Measurements from ENCODE around the gene ACSF3. TPM values are rescaled to one million over a fixed set of nuclear protein-coding genes. Genes with fewer than 3 reads are reported as not detected.

Gene ACSF3
- total and polyA plus RNA-seq, 4 experiments from 2014 or later, result 30.4 to 71.2 (median 50.0) TPM

DNA sequence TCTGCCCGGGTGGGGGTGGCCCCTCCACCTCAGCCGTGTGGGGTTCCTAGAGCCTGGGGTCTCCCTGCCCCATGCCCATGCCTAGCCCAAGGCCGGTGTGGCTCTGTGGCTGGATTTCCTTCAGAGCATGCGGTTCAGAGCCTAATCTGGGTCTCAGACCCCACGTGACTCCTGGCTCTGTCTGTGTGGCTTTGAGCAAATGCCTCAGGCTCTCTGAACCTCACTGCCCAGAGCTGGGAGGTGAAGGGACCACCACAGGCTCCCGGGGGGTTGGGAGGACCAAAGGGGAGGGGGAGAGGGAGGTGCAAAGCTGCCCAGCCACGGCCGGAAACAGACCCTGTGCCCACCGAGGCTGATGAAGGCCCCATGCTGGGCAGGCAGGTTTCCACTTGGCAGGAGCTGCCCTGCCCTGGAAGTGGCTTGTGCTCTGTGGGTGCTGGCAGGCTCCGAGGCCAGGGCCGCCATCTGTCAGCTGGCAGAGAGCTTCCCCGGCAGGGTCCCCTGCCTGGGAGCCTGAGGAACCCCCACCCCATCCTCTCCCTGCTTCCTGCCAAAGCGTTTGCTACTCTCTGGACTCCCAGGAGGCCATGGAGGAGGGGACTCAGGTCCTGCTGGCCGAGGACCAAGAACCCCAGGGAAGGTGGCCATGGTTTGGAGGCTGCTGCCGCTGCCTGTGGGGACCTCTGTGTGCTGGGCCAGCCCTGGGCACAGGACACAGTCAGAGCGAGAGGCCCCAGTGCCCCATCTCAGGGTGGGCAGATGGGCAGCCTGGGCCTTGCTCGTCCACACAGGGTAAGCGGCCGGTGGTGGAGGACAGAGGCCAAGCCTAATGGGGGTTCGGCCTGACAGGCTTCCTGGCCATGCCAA, 81.9 kb downstream of the ACSF3 start:
- H3K36me3 ChIP-seq (ENCODE audit: insufficient read depth, low read length), result no peaks in the 10 kb centered on the region
- Mint-ChIP-seq H3K27ac (no peak overlapping the region), H3K9me3 (no peaks in the 10 kb centered on the region), H3K36me3 (no peaks in the 10 kb centered on the region), H3K4me3 (no peak overlapping the region), H3K27me3 (peaks cover 0 to 1% of the 10 kb centered on the region in 2 donors), H3K4me1 (peaks cover 4 to 6% (median 5%) of the 10 kb centered on the region in 4 donors)
- intact Hi-C loops (cut with micrococcal nuclease), result no loop called here
- DNase-seq, result peak in 1 of 5 donors; percentile 28
- H3K9me3 ChIP-seq (ENCODE audit: control insufficient read depth in 1 of 2, low read length in 2 of 2), result no peaks in the 10 kb centered on the region
- CTCF ChIA-PET (ENCODE audit: partially characterized antibody), result interaction anchor here (0.6 kb wide), 1 partner anchor 32 kb away, joined by 3 read pairs; no protein-coding TSS in a partner anchor
- H3K4me1 ChIP-seq (ENCODE audit: insufficient read depth, low read length), result peaks cover 6% of the 10 kb centered on the region
- POLR2A ChIA-PET (ENCODE audit: partially characterized antibody), result no interaction called here
- H3K27me3 ChIP-seq (ENCODE audit: insufficient read depth, low read length), result no peaks in the 10 kb centered on the region
- H3K27ac ChIP-seq (ENCODE audit: low read depth, low read length), result no peak overlapping the region
- H3K4me3 ChIP-seq (ENCODE audit: low read length in 2 of 2), result no peak overlapping the region

DNA sequence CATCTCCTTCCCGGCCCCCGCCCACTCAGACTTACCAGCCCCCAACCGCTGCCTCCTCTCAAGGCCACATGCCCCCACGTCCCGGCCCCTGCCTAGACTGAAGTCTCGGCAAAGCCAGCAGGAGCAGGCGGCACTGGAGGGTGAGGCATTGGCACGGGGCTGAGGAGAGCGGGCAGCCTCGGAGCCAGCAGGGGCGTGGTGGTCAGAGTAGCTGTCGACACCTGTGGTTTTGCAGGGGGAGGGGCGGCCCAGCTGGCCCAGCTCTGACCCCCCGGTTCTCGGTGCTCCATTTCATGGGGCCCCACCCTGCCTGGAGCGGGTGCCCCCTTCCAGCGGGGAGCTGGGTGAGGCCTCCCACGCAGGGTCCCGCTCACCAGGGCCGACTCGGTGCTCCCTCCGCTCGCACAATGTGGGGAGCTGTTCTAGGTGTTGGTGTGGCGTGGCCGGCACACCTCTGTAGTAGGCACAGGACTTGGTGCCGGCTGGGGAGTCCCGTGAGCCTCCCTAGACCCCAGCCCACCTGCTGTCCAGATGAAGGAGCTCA, 82.6 kb downstream of the ACSF3 start:
- Mint-ChIP-seq H3K36me3 (no peaks in the 10 kb centered on the region), H3K4me1 (peaks cover 0 to 2% (median 0%) of the 10 kb centered on the region in 4 donors), H3K27me3 (no peaks in the 10 kb centered on the region), H3K9me3 (peaks cover 0 to 1% (median 0%) of the 10 kb centered on the region in 8 donors), H3K27ac (no peak overlapping the region), H3K4me3 (no peak overlapping the region)
- peak in 1 of 5 donors; percentile 21 for DNase-seq
- ChIA-PET POLR2A (ENCODE audit: partially characterized antibody) (no interaction called here), CTCF (ENCODE audit: partially characterized antibody) (no interaction called here)
- H3K36me3 ChIP-seq (ENCODE audit: insufficient read depth, low read length), result no peaks in the 10 kb centered on the region
- H3K27ac ChIP-seq (ENCODE audit: low read depth, low read length), result no peak overlapping the region
- no peaks in the 10 kb centered on the region for H3K9me3 ChIP-seq (ENCODE audit: control insufficient read depth in 1 of 2, low read length in 2 of 2)
- no peak overlapping the region for H3K4me3 ChIP-seq (ENCODE audit: low read length in 2 of 2)
- H3K27me3 ChIP-seq (ENCODE audit: insufficient read depth, low read length), result no peaks in the 10 kb centered on the region
- intact Hi-C loops (cut with micrococcal nuclease), result no loop called here
- no peaks in the 10 kb centered on the region for H3K4me1 ChIP-seq (ENCODE audit: insufficient read depth, low read length)

DNA sequence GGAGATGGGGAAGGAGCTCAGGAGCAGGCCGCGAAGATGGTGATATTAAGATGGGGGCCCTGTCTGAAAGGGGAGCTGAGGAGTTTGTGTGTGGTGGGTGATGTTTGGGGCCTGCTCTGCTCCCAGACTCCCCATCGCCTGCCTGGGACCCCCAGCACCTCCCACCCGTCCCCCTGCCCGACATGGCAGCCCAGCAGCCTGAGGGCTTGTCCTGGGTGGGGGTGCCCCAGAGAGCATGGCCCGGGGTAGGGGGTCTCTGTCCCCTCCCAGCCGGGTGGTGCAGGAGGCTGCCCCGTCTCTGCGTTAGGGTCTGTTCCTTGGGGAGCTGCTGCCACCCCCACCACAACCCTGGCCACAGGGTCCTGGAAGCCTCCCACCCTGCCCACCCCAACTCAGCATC, 83.1 kb downstream of the ACSF3 start:
- intact Hi-C loops (cut with micrococcal nuclease), result no loop called here
- Mint-ChIP-seq H3K27ac (no peak overlapping the region), H3K4me3 (no peak overlapping the region), H3K4me1 (peaks cover 0 to 7% (median 0%) of the 10 kb centered on the region in 4 donors), H3K36me3 (no peaks in the 10 kb centered on the region), H3K27me3 (no peaks in the 10 kb centered on the region), H3K9me3 (peaks cover 0 to 2% (median 0%) of the 10 kb centered on the region in 8 donors)
- no peaks in the 10 kb centered on the region for H3K27me3 ChIP-seq (ENCODE audit: insufficient read depth, low read length)
- H3K27ac ChIP-seq (ENCODE audit: low read depth, low read length), result no peak overlapping the region
- ChIA-PET POLR2A (ENCODE audit: partially characterized antibody) (no interaction called here), CTCF (ENCODE audit: partially characterized antibody) (no interaction called here)
- peak in 1 of 5 donors; percentile 29 for DNase-seq
- no peak overlapping the region for H3K4me3 ChIP-seq (ENCODE audit: low read length in 2 of 2)
- no peaks in the 10 kb centered on the region for H3K9me3 ChIP-seq (ENCODE audit: control insufficient read depth in 1 of 2, low read length in 2 of 2)
- H3K4me1 ChIP-seq (ENCODE audit: insufficient read depth, low read length), result no peaks in the 10 kb centered on the region
- no peaks in the 10 kb centered on the region for H3K36me3 ChIP-seq (ENCODE audit: insufficient read depth, low read length)

DNA sequence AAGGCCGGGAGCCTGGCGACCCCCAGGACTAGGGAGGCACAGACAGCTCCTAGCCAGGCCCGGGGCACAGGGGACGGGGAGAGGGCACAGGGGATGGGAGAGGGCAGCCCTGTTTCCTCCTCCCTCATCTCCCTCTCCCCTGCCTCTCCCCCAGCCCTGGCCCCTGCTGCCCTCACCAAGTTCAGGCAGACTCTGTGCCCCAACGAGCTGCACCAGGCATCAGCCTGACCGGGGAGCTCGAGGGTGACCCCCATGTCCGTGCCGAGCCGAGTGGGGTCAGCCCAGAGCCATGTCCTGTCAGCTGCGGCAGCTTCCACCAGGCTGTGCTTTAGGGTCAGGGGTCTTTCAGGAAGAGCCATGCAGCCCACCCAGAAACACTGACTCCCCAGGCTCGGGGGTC, 83.8 kb downstream of the ACSF3 start:
- intact Hi-C loops (cut with micrococcal nuclease), result no loop called here
- Mint-ChIP-seq H3K27me3 (no peaks in the 10 kb centered on the region), H3K36me3 (no peaks in the 10 kb centered on the region), H3K4me3 (no peak overlapping the region), H3K9me3 (peaks cover 0 to 2% (median 0%) of the 10 kb centered on the region in 8 donors), H3K27ac (no peak overlapping the region), H3K4me1 (peaks cover 0 to 10% (median under 1%) of the 10 kb centered on the region in 4 donors)
- POLR2A ChIA-PET (ENCODE audit: partially characterized antibody), result no interaction called here
- no peak for DNase-seq
- Histone ChIP-seq H3K4me3 (ENCODE audit: low read length in 2 of 2) (no peak overlapping the region), H3K27me3 (ENCODE audit: insufficient read depth, low read length) (no peaks in the 10 kb centered on the region), H3K27ac (ENCODE audit: low read depth, low read length) (no peak overlapping the region), H3K9me3 (ENCODE audit: control insufficient read depth in 1 of 2, low read length in 2 of 2) (no peaks in the 10 kb centered on the region), H3K36me3 (ENCODE audit: insufficient read depth, low read length) (no peaks in the 10 kb centered on the region), H3K4me1 (ENCODE audit: insufficient read depth, low read length) (peaks cover 4% of the 10 kb centered on the region)
- CTCF ChIA-PET (ENCODE audit: partially characterized antibody), result no interaction called here

DNA sequence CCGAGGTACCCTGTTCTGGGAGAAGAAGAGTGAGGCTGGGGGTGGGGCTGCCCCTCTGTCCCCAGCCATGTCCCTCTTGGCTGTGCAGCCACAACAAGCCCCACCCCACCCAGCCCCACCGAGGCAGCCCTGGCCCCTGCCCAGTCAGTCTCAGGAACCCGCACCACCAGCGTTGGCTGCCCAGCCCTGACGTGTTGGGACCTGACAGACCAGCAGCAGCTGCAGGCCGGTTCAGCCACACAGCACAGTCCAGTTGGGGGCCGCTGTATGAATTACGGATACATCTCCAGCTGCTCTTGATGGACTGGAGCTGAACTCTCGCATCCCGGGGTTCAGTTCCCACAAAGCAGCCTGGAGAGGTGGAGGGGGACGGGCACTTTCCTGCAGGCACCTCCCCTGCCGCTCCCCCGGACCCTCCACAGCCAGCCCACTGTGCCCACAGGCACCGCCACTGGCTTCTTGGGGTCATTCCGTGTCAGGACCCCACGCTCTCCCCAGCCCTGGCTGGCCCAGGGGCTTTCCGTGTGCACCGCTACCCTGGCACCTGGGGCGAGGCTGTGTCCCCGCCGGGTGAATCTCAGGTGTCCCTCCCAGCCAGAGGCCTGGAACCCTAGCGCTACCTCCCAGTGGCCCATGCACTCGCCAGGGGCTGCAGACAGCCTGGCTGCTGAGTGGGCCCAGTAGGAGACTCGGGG, 84.9 kb downstream of the ACSF3 start:
- no peaks in the 10 kb centered on the region for H3K27me3 Mint-ChIP-seq
- no peak overlapping the region for H3K4me3 ChIP-seq (ENCODE audit: low read length in 2 of 2)
- H3K36me3 ChIP-seq (ENCODE audit: insufficient read depth, low read length), result no peaks in the 10 kb centered on the region
- peaks cover 0 to 13% (median 3%) of the 10 kb centered on the region in 4 donors for H3K4me1 Mint-ChIP-seq
- H3K36me3 Mint-ChIP-seq, result no peaks in the 10 kb centered on the region
- H3K27me3 ChIP-seq (ENCODE audit: insufficient read depth, low read length), result no peaks in the 10 kb centered on the region
- no peak overlapping the region for H3K27ac Mint-ChIP-seq
- no peak overlapping the region for H3K27ac ChIP-seq (ENCODE audit: low read depth, low read length)
- peaks cover 6% of the 10 kb centered on the region for H3K4me1 ChIP-seq (ENCODE audit: insufficient read depth, low read length)
- no peak for DNase-seq
- POLR2A ChIA-PET (ENCODE audit: partially characterized antibody), result interaction anchor here (0.5 kb wide), 1 partner anchor 46 kb away, joined by 5 read pairs; no protein-coding TSS in a partner anchor
- no peak overlapping the region for H3K4me3 Mint-ChIP-seq
- H3K9me3 ChIP-seq (ENCODE audit: control insufficient read depth in 1 of 2, low read length in 2 of 2), result no peaks in the 10 kb centered on the region
- CTCF ChIA-PET (ENCODE audit: partially characterized antibody), result no interaction called here
- H3K9me3 Mint-ChIP-seq, result peaks cover 0 to 2% (median 0%) of the 10 kb centered on the region in 8 donors
- intact Hi-C loops (cut with micrococcal nuclease), result no loop called here

DNA sequence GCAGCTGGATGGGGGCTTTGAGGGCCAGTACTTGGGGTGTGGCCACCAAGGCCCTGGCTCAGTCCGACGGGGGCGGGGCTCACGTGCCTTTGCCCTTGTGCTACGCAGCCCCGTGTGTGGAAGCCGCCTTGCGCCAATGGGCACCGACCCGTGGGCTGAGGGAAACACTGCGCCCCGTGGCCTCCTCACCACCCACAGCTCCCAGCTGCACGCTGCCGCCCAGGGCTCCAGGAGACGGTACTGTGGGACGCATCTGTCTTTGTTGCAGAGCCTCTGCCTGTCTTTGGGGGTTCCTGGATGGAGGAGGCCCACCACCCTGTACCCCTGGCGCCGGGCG, 85.5 kb downstream of the ACSF3 start:
- Histone ChIP-seq H3K9me3 (ENCODE audit: control insufficient read depth in 1 of 2, low read length in 2 of 2) (no peaks in the 10 kb centered on the region), H3K4me1 (ENCODE audit: insufficient read depth, low read length) (peaks cover 6% of the 10 kb centered on the region), H3K4me3 (ENCODE audit: low read length in 2 of 2) (no peak overlapping the region), H3K36me3 (ENCODE audit: insufficient read depth, low read length) (no peaks in the 10 kb centered on the region), H3K27me3 (ENCODE audit: insufficient read depth, low read length) (no peaks in the 10 kb centered on the region), H3K27ac (ENCODE audit: low read depth, low read length) (no peak overlapping the region)
- Mint-ChIP-seq H3K27ac (no peak overlapping the region), H3K27me3 (no peaks in the 10 kb centered on the region), H3K4me3 (no peak overlapping the region), H3K4me1 (peaks cover 0 to 13% (median 3%) of the 10 kb centered on the region in 4 donors), H3K9me3 (peaks cover 0 to 2% (median 0%) of the 10 kb centered on the region in 8 donors), H3K36me3 (no peaks in the 10 kb centered on the region)
- no peak for DNase-seq
- intact Hi-C loops (cut with micrococcal nuclease), result no loop called here
- CTCF ChIA-PET (ENCODE audit: partially characterized antibody), result no interaction called here
- POLR2A ChIA-PET (ENCODE audit: partially characterized antibody), result interaction anchor here (0.5 kb wide), 1 partner anchor 46 kb away, joined by 5 read pairs; no protein-coding TSS in a partner anchor

DNA sequence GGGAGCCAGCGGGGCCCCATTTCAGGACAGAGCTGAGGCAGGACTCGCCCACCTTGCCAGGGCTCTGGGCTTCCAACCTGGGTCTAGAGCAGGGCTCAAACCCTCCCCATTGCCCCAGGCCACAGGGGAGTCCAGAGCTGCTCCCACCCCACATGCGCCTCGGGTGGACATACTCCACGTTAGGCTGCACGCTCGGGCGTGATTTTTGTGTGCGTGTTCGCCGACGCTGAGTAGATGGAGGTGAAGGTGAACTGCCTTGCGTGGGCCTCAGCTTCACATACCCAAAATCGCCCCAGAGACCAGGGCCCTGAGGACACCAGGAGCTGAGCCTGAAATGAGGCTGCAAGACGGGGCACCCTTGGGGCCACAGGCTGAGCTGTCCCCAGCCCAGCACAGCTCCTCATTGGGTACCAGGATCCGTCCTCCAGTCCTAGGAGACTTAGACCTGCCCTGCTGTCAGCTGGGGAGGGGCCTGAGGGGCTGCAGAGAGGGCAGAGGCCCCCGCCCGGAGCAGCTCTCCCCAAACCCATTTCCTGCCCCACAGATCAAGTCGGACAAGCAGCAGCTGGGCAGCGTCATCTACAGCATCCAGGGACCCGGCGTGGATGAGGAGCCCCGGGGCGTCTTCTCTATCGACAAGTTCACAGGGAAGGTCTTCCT, 86.1 kb downstream of the ACSF3 start:
- H3K27ac Mint-ChIP-seq, result peak overlapping the region in 1 of 7 donors; percentile 32
- POLR2A ChIA-PET (ENCODE audit: partially characterized antibody), result no interaction called here

More for the DNA sequence above, 86.1 kb downstream of the ACSF3 start:
- Mint-ChIP-seq H3K27me3 (no peaks in the 10 kb centered on the region), H3K9me3 (peaks cover 0 to 2% (median 0%) of the 10 kb centered on the region in 8 donors), H3K36me3 (no peaks in the 10 kb centered on the region), H3K4me3 (no peak overlapping the region), H3K4me1 (peaks cover 0 to 13% (median 3%) of the 10 kb centered on the region in 4 donors)
- CTCF ChIA-PET (ENCODE audit: partially characterized antibody), result no interaction called here
- Histone ChIP-seq H3K4me1 (ENCODE audit: insufficient read depth, low read length) (peaks cover 6% of the 10 kb centered on the region), H3K27ac (ENCODE audit: low read depth, low read length) (no peak overlapping the region), H3K36me3 (ENCODE audit: insufficient read depth, low read length) (no peaks in the 10 kb centered on the region), H3K27me3 (ENCODE audit: insufficient read depth, low read length) (no peaks in the 10 kb centered on the region), H3K9me3 (ENCODE audit: control insufficient read depth in 1 of 2, low read length in 2 of 2) (no peaks in the 10 kb centered on the region), H3K4me3 (ENCODE audit: low read length in 2 of 2) (no peak overlapping the region)
- intact Hi-C loops (cut with micrococcal nuclease), result no loop called here
- peak in 1 of 5 donors; percentile 7 for DNase-seq

All from CD4-positive, alpha-beta memory T cell (primary cell).